HAP-1 (cell line): Measurements from ENCODE around the gene ERICH3.
"Not testable (repeated sequence)": the region's sequence is repeated elsewhere in the genome, so short reads cannot be mapped to it uniquely, and the experiment has no call there.

ENCODE experiments used
- DNase-seq, 2 experiments: peaks; one replicate each; pipeline ENCODE4 v3.0.0-alpha.2; 2016 to 2020; ENCODE audit warnings: low spot score in 2 of 2
- H3K27me3 ChIP-seq: fragments of 250-450 bp; sonication (Bioruptor Pico); 2 replicates; pipeline ENCODE4 v1.5.1; 2020; ENCODE audit warnings: low read depth, mild to moderate bottlenecking, moderate library complexity
- H3K36me3 ChIP-seq: fragments of 250-450 bp; sonication (Bioruptor Pico); replicated peaks from 2 replicates; pipeline ENCODE4 v1.5.1; 2020; ENCODE audit warnings: mild to moderate bottlenecking
- H3K4me1 ChIP-seq: fragments of 250-450 bp; sonication (Bioruptor Pico); 2 replicates; pipeline ENCODE4 v1.5.1; 2020; ENCODE audit warnings: mild to moderate bottlenecking
- H3K4me3 ChIP-seq: fragments of 250-450 bp; sonication (Bioruptor Pico); 2 replicates; pipeline ENCODE4 v1.5.1; 2020; ENCODE audit warnings: mild to moderate bottlenecking, moderate library complexity
- H3K9me3 ChIP-seq: fragments of 250-450 bp; sonication (Bioruptor Pico); 2 replicates; pipeline ENCODE4 v1.5.1; 2020; ENCODE audit warnings: mild to moderate bottlenecking, moderate library complexity
- in situ Hi-C: fragments of 300-500 bp; cut with MboI; formaldehyde crosslinking; loops from 3 replicates; pipeline ENCODE4 v1.14.3; 2020; ENCODE audit warnings: low sequenced_read_pairs, inconsistent platforms, mixed read lengths

The ERICH3 gene

DNA sequence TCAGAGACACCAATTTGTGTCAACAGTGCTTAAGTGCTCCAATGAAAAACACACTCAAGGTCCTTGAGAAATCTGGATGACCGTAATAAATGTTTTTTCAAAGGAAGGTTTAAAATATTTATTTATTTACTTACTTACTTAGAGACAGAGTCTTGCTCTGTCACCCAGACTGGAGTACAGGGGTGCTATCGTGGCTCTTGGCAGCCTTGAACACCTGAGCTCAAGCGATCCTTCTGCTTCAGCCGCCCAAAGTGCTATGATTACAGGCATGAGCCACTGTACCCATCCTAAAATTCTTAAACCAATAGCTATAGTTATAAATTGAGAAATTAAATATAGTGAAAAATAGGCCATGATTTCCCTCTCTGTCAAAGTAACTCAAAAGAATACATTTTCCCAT, 17.3 kb upstream of the ERICH3 start:
- DNase-seq: no peak
- no peaks in the 10 kb centered on the region for H3K27me3 ChIP-seq
- no peaks in the 10 kb centered on the region for H3K36me3 ChIP-seq
- H3K4me1 ChIP-seq: peaks cover 5% of the 10 kb centered on the region
- in situ Hi-C loops: no loop called here
- H3K9me3 ChIP-seq: no peaks in the 10 kb centered on the region
- no peak overlapping the region for H3K4me3 ChIP-seq

DNA sequence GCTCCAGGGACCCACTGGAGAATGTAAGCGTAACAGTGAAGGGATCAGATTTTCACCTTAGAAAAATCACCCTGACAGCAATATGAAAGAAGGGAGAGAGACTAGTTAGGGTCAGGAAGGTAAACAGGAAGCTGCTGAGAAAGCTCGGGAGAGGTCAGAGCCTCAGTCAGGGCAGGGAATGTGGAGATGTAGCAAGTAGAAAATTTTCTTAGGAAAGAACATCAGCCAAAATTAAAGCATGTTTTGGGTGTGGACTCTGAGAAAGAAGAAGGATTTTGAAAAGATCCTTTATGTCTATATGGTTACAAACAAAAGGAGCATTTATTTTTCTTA, 16.7 kb upstream of the ERICH3 start:
- in situ Hi-C loops: no loop called here
- no peaks in the 10 kb centered on the region for H3K36me3 ChIP-seq
- H3K9me3 ChIP-seq: no peaks in the 10 kb centered on the region
- H3K27me3 ChIP-seq: no peaks in the 10 kb centered on the region
- no peak overlapping the region for H3K4me3 ChIP-seq
- no peak for DNase-seq
- peaks cover 5% of the 10 kb centered on the region for H3K4me1 ChIP-seq

GRCh38 chr1:74689621-74690363, 16.2 kb upstream of the ERICH3 start:
- in situ Hi-C loops: no loop called here
- Histone ChIP-seq H3K4me3 (no peak overlapping the region), H3K36me3 (no peaks in the 10 kb centered on the region), H3K4me1 (peaks cover 5% of the 10 kb centered on the region), H3K27me3 (no peaks in the 10 kb centered on the region), H3K9me3 (no peaks in the 10 kb centered on the region)
- peak; percentile 35 to 69 for DNase-seq

DNA sequence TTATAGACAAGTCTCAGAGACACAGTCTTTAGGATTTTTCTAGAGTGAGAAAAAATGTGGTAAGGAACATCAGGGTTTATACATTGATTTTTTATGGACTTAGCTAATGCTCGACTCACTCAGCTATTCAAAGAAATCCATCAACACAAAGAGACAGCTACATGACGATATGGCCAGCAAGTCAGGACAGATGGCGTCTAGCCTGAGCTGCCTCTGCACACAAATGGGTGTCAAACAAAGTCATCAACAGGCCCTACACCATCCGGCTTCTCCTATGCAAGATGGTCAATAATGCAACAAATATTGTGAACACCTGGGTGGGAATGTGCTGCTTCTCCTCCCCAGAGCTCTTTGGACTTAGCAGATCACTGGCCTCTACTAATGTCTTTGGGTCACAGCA, 13.3 kb upstream of the ERICH3 start:
- Histone ChIP-seq H3K4me1 (no peaks in the 10 kb centered on the region), H3K27me3 (no peaks in the 10 kb centered on the region), H3K9me3 (no peaks in the 10 kb centered on the region), H3K36me3 (no peaks in the 10 kb centered on the region), H3K4me3 (no peak overlapping the region)
- no peak for DNase-seq
- in situ Hi-C loops: no loop called here

DNA sequence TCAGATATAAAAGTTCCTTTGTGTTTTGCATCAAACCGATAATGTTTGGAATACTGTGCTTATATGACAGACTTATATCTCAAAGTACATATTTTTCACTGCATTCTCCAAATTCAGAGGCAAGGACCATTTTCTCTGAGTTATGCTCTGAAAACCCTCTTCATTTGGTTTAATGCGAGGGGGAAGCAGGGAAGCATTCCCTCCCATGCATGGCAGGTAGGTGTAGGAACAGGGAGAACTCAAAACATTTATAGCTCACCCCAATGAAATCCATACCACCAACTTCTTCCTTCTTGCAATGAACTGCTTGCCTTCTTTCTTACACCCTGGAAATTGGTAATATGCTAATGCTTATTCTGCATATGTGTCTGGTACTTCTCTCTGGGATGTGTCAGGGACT, 10.7 kb upstream of the ERICH3 start:
- Histone ChIP-seq H3K36me3 (no peaks in the 10 kb centered on the region), H3K4me3 (no peak overlapping the region), H3K27me3 (no peaks in the 10 kb centered on the region; the same call in 1 of the 2 replicates), H3K4me1 (no peaks in the 10 kb centered on the region), H3K9me3 (no peaks in the 10 kb centered on the region)
- in situ Hi-C loops: no loop called here
- no peak for DNase-seq

DNA sequence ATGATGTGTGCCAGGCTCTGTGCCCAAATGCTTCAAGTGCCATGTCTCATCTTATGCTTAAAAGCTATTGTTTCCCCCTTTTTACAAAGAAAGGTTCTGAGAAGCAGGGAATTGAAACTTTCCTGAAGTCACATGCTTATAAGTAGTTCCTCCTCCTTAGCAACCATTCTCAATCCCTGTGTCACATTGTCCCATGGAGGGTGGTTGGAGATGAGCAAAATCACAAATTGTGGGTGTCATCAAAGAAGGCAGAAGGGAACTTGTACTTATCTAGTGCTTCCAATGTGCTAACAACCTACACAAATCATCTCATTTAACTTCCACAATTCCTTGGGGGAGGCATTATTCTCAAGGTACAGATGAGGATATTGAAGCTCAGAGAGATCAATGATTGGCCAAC, 10.1 kb upstream of the ERICH3 start:
- H3K27me3 ChIP-seq: no peaks in the 10 kb centered on the region; the same call in 1 of the 2 replicates
- no peak overlapping the region for H3K4me3 ChIP-seq
- no peak for DNase-seq
- no peaks in the 10 kb centered on the region for H3K9me3 ChIP-seq
- H3K36me3 ChIP-seq: no peaks in the 10 kb centered on the region
- in situ Hi-C loops: no loop called here
- no peaks in the 10 kb centered on the region for H3K4me1 ChIP-seq

DNA sequence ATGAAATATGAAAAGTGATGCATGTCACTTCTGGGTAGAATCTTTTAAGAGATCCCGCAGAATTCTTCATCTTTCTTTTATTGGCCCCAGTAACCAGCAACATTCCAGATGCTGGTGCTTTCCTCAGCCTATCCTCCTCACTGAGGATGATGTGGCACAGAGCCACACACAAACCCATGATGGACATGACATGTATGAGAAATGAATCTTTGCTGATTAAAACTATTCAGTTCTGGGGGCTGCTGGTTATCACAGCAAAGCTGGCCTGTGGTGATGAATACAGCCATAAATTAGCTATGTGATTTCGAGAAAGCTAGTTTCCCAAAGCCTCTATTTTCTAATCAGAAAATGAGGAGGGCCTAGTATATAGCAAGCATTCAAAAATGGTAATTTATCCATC, 8.3 kb upstream of the ERICH3 start:
- H3K36me3 ChIP-seq: no peaks in the 10 kb centered on the region
- DNase-seq: no peak
- no peaks in the 10 kb centered on the region for H3K9me3 ChIP-seq
- in situ Hi-C loops: no loop called here
- no peaks in the 10 kb centered on the region for H3K4me1 ChIP-seq
- H3K27me3 ChIP-seq: no peaks in the 10 kb centered on the region; the same call in 1 of the 2 replicates
- H3K4me3 ChIP-seq: no peak overlapping the region

DNA sequence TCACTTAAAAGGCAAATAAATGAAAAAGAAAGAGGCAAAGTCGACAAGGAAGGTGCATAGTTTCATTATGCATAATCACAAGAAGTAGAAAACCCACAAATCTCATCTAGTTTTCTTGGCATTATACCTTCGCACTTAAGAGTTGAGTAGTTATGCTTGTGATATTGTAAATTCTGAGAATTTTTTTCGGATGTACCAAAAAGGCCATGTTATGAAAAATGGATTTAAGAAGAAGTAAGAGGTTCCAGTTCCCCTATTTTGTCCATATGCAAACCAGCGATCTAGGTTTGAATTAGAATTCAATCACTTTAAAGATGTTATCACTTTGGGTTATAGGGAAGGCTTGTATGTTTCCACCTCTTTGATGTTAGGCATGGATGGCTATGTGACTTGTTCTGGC, 7.9 kb upstream of the ERICH3 start:
- no peaks in the 10 kb centered on the region for H3K36me3 ChIP-seq
- in situ Hi-C loops: no loop called here
- H3K4me1 ChIP-seq: no peaks in the 10 kb centered on the region
- no peak overlapping the region for H3K4me3 ChIP-seq
- H3K9me3 ChIP-seq: no peaks in the 10 kb centered on the region
- H3K27me3 ChIP-seq: no peaks in the 10 kb centered on the region; the same call in 1 of the 2 replicates
- DNase-seq: no peak

DNA sequence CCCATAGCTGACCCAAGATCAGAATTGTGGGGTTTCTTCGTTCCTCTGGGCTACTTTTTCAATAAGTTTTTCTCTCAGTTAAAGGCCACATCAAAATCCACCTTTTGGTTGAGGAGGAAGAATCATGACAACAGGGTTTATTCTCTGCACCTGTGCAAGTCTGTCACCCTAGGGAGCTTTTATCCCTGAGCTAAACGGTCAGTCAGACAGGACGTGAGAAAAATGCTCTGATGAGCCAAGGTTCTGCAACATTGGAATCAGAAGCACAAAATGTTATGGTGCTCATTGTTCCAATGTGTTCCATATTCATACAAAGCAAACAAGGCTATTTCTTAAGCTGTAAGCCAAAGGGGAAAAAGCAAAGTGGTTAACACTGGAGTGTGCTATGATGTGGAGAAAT, 7.4 kb upstream of the ERICH3 start:
- DNase-seq: no peak
- no peaks in the 10 kb centered on the region for H3K4me1 ChIP-seq
- in situ Hi-C loops: no loop called here
- H3K27me3 ChIP-seq: no peaks in the 10 kb centered on the region; the same call in 1 of the 2 replicates
- no peaks in the 10 kb centered on the region for H3K36me3 ChIP-seq
- H3K4me3 ChIP-seq: no peak overlapping the region
- H3K9me3 ChIP-seq: no peaks in the 10 kb centered on the region

- Histone ChIP-seq H3K9me3 (no peaks in the 10 kb centered on the region), H3K4me1 (no peaks in the 10 kb centered on the region), H3K4me3 (no peak overlapping the region), H3K36me3 (no peaks in the 10 kb centered on the region), H3K27me3 (no peaks in the 10 kb centered on the region; the same call in 1 of the 2 replicates)
- in situ Hi-C loops: no loop called here
- no peak for DNase-seq
These were observed 6.2 kb upstream of the ERICH3 start for GRCh38 chr1:74679811-74680210.

GRCh38 chr1:74677926-74678325, 4.3 kb upstream of the ERICH3 start:
- Histone ChIP-seq H3K9me3 (no peaks in the 10 kb centered on the region), H3K4me1 (no peaks in the 10 kb centered on the region), H3K4me3 (no peak overlapping the region), H3K36me3 (no peaks in the 10 kb centered on the region), H3K27me3 (no peaks in the 10 kb centered on the region; the same call in 1 of the 2 replicates)
- DNase-seq: no peak
- in situ Hi-C loops: no loop called here

- Histone ChIP-seq H3K36me3 (no peaks in the 10 kb centered on the region), H3K9me3 (no peaks in the 10 kb centered on the region), H3K4me3 (no peak overlapping the region), H3K27me3 (no peaks in the 10 kb centered on the region), H3K4me1 (no peaks in the 10 kb centered on the region)
- no peak for DNase-seq
- in situ Hi-C loops: no loop called here
These were observed 871 bp upstream of the ERICH3 start for GRCh38 chr1:74674278-74675048.

DNA sequence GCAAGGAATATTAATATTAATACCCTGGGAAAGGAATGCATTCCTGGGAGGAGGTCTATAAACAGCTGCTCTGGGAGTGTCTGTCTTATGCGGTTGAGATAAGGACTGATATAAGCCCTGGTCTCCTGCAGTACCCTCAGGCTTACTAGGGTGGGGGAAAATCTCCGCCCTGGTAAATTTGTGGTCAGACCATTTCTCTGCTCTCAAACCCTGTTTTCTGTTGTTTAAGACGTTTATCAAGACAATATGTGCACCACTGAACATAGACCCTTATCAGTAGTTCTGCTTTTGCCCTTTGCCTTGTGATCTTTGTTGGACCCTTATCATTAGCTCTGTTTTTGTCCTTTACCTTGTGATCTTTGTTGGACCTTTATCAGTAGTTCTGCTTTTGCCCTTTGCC, 2.7 kb downstream of the ERICH3 start:
- H3K36me3 ChIP-seq, H3K9me3 ChIP-seq, H3K4me3 ChIP-seq, H3K27me3 ChIP-seq, in situ Hi-C loops, DNase-seq, H3K4me1 ChIP-seq: not testable (repeated sequence)

DNA sequence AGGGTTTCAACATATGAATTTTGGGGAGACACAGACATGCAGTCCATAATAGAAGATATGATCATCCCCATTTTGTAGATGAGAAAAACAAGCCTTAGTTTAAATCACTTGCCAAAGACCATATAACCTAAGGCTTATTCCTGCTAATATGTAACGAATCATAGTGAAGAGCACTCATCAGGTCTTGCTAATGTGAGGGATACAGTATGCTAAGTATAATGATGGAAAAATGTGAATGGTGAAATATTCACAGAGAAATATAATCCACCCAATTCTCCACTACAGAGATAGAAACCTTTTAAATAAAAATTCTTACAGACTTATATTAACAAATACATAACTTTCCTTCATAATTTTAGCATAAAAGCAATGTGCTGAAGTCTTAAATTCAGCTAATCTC, 18.9 kb downstream of the ERICH3 start:
- Histone ChIP-seq H3K27me3 (no peaks in the 10 kb centered on the region), H3K4me1 (no peaks in the 10 kb centered on the region), H3K4me3 (no peak overlapping the region), H3K36me3 (no peaks in the 10 kb centered on the region), H3K9me3 (no peaks in the 10 kb centered on the region)
- no peak for DNase-seq
- in situ Hi-C loops: no loop called here
